GM19455 (cell line): Measurements from ENCODE around the gene ITGAV.

Experiments used
- ATAC-seq: cut with Tn5 transposase; IDR thresholded peaks from one replicate; pipeline ENCODE4 v1.9.1; 2021; ENCODE audit not compliant: unreplicated experiment

The ITGAV gene

DNA sequence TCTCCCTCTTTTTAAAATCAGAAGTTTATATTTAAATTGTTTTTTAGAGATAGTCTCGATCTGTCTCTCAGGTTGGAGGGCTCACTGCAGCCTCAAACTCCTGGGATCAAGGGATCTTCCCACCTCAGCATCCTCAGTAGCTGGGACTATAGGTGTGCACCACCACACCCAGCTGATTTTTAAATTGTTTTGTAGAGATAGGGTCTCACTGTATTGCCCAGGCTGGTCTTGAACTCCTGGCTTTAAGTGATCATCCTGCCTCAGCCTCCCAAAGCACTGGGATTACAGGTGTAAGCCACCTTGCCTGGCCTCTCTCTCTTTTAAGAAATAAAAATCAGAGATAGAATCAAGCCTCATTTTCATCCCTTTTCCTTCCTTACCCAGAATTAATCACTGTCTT lies 126.1 kb downstream of the ITGAV start:
- ATAC-seq = no peak

DNA sequence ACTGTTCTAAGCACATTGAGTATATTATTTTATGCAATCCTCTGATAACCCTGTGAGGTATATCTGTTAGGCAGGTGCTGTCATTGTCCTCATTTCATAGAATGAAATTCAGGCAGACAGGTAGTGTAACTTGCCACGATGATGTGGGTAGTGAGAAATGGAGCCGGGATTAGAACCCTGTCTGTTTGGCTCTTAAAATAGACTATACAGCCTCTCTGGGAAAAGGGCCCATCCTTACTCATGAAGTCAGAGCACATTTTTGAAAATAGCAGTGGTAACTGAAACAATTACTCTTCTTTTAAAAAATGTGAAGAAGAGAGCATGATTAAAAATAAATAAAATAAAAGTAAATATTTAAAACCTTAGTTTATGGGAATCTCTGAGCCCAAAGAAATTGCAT lies 127.0 kb downstream of the ITGAV start:
- no peak for ATAC-seq

DNA sequence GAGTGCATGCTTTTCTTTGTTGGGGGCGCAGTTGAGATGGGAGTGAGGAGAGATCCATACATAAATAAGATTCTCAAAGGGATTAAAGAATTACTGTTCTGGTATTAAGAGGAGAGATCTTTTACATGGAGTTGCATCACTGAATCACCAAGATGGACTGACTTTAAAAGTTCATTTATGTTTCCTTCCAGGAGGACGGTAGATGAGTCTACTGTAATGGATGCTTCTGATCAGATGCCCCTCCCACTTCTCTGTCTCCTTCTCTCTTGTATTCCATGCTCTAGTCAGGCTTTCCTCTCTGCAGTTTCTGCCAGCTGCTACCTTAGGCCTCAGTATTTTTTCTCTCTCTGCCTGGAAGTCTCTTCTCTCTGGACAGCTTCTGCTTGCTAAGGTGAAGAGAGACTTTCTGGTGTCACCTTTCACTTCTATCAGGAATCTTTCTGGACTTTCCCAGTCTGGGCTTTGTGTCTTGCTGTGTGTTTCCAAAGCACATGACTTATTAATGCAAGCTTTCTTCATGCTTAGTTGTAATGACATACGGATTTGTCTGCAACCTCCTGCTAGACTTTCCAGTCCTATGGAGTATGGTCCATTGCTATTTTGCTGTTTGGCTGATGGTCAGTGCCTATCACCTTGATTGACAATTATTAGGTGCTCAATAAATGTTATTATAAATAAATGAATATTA lies 127.6 kb downstream of the ITGAV start:
- no peak for ATAC-seq

- ATAC-seq = no peak
Observed at GRCh38 chr2:186718122-186718521, 128.3 kb downstream of the ITGAV start.

DNA sequence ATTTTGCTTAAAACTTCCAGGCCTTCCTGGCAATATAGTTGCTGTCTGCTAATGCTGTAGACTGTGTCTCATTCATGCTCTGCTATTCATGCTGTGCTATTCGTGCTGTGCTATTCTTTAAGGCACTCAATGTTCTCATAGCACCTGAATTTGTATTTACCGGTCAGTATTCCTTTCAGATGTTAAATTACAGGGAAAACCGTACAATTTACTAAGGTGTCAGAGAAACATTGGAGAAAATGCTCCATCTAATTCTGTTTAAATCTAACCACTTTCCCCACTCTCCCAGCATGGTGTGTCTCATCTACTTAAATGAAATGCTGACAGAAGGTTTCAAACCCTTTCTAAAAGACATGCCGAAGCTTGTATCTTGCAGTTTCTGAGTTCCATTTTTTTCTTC lies 129.0 kb downstream of the ITGAV start:
- no peak for ATAC-seq

GRCh38 chr2:186721956-186722355 lies 132.1 kb downstream of the ITGAV start:
- ATAC-seq = no peak

- ATAC-seq = no peak
Observed at GRCh38 chr2:186724736-186725135, 134.9 kb downstream of the ITGAV start.

DNA sequence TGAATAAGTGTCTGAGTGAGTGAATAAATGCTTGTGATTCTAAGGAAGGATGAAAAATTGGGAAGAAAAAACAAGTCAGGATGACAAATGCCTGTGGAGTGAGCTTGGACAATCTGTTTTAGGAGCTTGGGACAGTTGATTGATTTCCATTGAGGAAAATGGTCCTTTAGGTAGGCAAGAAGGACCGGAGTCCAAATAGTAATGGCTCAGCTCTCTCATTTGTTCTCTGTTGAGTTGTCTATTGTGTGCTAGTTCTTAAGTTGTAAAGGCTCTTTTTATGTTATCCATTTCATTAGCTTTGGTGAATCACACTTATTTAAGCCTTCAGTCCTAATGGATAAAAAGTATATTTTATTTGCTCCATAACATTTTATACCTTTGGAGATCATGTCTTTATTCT lies 135.9 kb downstream of the ITGAV start:
- no peak for ATAC-seq

DNA sequence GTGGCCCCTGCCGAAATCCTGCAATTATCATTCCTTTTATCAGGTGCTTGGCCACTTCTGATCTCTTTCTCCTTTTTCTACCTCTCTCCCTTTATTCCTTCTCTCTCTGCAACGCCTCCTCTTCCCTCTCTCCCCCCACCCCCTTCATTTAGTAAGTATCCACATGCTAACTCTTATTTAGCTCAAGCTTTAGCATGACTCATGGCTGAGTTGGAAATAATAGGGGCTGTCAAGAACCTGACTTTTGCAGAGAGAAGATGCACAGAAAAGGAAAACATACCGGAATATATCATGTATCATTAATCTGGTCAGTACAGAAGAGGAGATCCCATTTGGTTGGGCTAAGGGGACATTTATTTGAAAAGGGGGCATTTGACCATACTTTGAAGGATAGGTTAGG lies 137.1 kb downstream of the ITGAV start:
- no peak for ATAC-seq

DNA sequence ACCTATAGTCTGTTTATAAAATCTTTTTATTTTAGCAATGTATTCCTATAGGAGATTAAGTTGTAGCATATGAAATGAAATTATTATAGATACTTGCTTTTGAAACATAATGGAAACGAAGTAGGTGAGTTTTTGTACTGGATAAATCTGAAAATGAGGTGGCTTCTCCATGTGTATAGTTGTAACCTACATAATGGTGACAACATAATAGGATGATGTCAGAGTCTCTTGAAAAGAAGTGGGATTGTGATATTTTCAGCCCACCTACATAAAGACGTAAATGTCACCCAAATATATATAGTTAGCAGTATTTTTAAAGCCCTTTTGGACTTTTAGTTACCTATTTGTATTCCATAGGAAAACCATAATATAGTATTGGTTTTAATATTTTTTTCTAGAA lies 138.8 kb downstream of the ITGAV start:
- no peak for ATAC-seq
